Uterus (tissue), 4 donors: ENCODE results near the gene B9D2. TPM values are rescaled to one million over a fixed set of nuclear protein-coding genes. Genes with fewer than 3 reads are reported as not detected.

Source experiments
- DNase-seq, 2 donors: peaks; one replicate each; pipeline ENCODE4 v3.0.0-alpha.2; 2019 to 2020
- H3K27ac ChIP-seq, 2 donors: fragments of 200-600 bp; sonication (generic); 1 replicate in 1 of 2; 2 replicates in 1 of 2; pipeline ENCODE4 v1.5.1; 2016 to 2018
- H3K27me3 ChIP-seq, 2 donors: fragments of 200-600 bp; sonication (generic); one replicate each; pipeline ENCODE4 v1.5.1; 2018 to 2019; ENCODE audit warnings: control low read depth in 1 of 2
- H3K36me3 ChIP-seq, 2 donors: fragments of 200-600 bp; sonication (generic); one replicate each; pipeline ENCODE4 v1.5.1; 2019; ENCODE audit warnings: control low read depth in 1 of 2
- H3K4me1 ChIP-seq, 2 donors: fragments of 200-600 bp; sonication (generic); one replicate each; pipeline ENCODE4 v1.5.1; 2018 to 2019; ENCODE audit warnings: control low read depth in 1 of 2
- H3K4me3 ChIP-seq, 2 donors: fragments of 200-600 bp; sonication (generic); 1 replicate in 1 of 2; 2 replicates in 1 of 2; pipeline ENCODE4 v1.5.1; 2018 to 2019; ENCODE audit warnings: mild to moderate bottlenecking in 1 of 2
- H3K9me3 ChIP-seq, 2 donors: fragments of 200-600 bp; sonication (generic); one replicate each; pipeline ENCODE4 v1.5.1; 2019; ENCODE audit warnings: control low read depth in 1 of 2
- POLR2A ChIP-seq, 2 donors: fragments of 450-650 bp; IDR thresholded peaks; one replicate each; pipeline ENCODE4 v1.6.1; 2016; ENCODE audit warnings: antibody characterized with exemption in 2 of 2, mild to moderate bottlenecking in 1 of 2, moderate library complexity in 1 of 2
- intact Hi-C: fragments of 100-400 bp; cut with DNase I; formaldehyde crosslinking; loops from one replicate; pipeline ENCODE4 v1.15.1; 2023; ENCODE audit warnings: low total_unique reads
- total RNA-seq, 4 donors: library from RNA; depleted of rRNA in 3 of 4; stranded (reverse); fragments of >200 nt in 3 of 4; gene quantifications; one replicate each; pipeline versions ENCODE4 v1.1.0 to v1.2.4, GENCODE V29; 2014 to 2023
- TF ChIP-seq, protein P1 (sequence below), 4 experiments: fragments of 200-600 bp in 2 of 4; fragments of 450-650 bp in 2 of 4; sonication (generic) in 2 of 4; IDR thresholded peaks; one replicate each; pipeline ENCODE4 v1.5.1; 2016 to 2019; ENCODE audit warnings: antibody characterized with exemption in 4 of 4, mild to moderate bottlenecking in 2 of 4, moderate library complexity in 1 of 4
- donor health status: DM: yes; HTN: yes; CAD: no.

The B9D2 gene
- total RNA-seq, 4 donors from 2014 or later, result 0.29 to 6.2 (median 3.5) TPM; not detected in 1

- no peak for TF ChIP-seq POLR2A (IDR thresholded peaks at IDR 0.05)
- TF ChIP-seq, protein P1, sequence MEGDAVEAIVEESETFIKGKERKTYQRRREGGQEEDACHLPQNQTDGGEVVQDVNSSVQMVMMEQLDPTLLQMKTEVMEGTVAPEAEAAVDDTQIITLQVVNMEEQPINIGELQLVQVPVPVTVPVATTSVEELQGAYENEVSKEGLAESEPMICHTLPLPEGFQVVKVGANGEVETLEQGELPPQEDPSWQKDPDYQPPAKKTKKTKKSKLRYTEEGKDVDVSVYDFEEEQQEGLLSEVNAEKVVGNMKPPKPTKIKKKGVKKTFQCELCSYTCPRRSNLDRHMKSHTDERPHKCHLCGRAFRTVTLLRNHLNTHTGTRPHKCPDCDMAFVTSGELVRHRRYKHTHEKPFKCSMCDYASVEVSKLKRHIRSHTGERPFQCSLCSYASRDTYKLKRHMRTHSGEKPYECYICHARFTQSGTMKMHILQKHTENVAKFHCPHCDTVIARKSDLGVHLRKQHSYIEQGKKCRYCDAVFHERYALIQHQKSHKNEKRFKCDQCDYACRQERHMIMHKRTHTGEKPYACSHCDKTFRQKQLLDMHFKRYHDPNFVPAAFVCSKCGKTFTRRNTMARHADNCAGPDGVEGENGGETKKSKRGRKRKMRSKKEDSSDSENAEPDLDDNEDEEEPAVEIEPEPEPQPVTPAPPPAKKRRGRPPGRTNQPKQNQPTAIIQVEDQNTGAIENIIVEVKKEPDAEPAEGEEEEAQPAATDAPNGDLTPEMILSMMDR (IDR thresholded peaks at IDR 0.05), result no peak
- H3K4me1 ChIP-seq, result peaks cover 0 to 6% of the 10 kb centered on the region in 2 donors
- no peak for DNase-seq
- intact Hi-C loops, result no loop called here
- no peak overlapping the region for H3K27ac ChIP-seq
- no peaks in the 10 kb centered on the region for H3K9me3 ChIP-seq
- H3K36me3 ChIP-seq, result no peaks in the 10 kb centered on the region
- H3K4me3 ChIP-seq, result no peak overlapping the region
- H3K27me3 ChIP-seq, result no peaks in the 10 kb centered on the region
Measured at GRCh38 chr19:41356984-41357739, 6.8 kb downstream of the B9D2 start.

- Histone ChIP-seq H3K36me3 (no peaks in the 10 kb centered on the region), H3K4me3 (no peak overlapping the region), H3K9me3 (no peaks in the 10 kb centered on the region), H3K4me1 (peaks cover 0 to 6% of the 10 kb centered on the region in 2 donors), H3K27ac (peak overlapping the region in 1 of 2 donors; percentile 46), H3K27me3 (no peaks in the 10 kb centered on the region)
- DNase-seq, result no peak
- TF ChIP-seq, protein P1 (IDR thresholded peaks at IDR 0.05), result no peak
- no peak for TF ChIP-seq POLR2A (IDR thresholded peaks at IDR 0.05)
- intact Hi-C loops, result no loop called here
Measured at GRCh38 chr19:41355802-41356201, 8.1 kb downstream of the B9D2 start.

DNA sequence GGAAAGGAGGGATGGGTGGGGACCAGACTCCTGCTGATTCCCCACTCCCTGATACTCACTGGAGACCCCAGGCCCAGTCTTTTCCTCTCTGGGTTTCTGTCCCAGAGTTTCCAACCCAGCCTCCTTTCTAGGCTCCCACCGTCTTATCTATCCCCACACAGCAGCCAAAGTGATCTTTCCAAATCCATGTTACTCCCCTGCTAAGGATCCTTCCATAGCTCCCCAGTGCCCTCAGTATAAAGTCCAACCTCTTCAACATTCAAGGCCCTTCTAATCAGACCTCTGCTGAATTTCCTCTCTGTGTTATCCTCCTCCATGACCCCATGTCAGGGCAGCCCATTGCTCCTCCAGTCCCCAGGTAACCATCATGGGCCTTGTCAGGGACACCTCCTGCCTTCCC, 8.9 kb downstream of the B9D2 start:
- H3K4me1 ChIP-seq, result peaks cover 0 to 6% of the 10 kb centered on the region in 2 donors
- no peaks in the 10 kb centered on the region for H3K27me3 ChIP-seq
- H3K4me3 ChIP-seq, result no peak overlapping the region
- H3K27ac ChIP-seq, result peak overlapping the region in 1 of 2 donors; percentile 96
- TF ChIP-seq, protein P1 (IDR thresholded peaks at IDR 0.05), result no peak
- no peak for TF ChIP-seq POLR2A (IDR thresholded peaks at IDR 0.05)
- H3K9me3 ChIP-seq, result no peaks in the 10 kb centered on the region
- intact Hi-C loops, result no loop called here
- DNase-seq, result no peak
- H3K36me3 ChIP-seq, result no peaks in the 10 kb centered on the region

DNA sequence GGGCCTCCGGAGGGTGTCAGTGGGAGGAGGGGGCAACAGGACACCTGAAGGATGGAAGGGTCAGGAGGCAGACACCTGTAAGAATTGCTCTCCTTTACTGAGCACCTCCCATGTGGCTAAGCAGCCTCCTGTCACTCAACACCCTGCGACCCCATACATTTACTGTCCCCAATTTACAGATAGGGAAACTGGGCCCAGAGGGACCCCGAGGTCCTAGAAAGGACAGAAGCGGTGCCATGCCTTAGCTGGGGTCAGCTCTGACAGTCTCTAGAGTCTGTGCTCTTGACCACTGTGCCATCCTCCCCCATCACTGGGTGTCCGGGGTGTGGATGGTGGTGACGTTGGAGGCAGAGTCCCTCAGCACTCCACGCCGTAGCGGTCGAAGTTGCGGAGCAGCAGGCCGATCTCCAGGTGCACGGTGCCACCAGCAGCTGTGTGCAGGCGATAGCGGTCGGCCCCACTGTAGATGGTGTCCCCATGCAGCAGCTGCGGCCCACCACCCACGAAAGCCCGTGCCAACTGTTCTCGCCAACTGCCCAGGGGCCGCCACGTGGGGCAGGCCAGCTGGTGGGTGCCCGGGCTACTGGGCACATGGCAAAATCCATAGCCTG, 9.5 kb downstream of the B9D2 start:
- H3K4me3 ChIP-seq, result peak overlapping the region; percentile 65 to 70
- peak overlapping the region; percentile 90 to 96 for H3K27ac ChIP-seq
- no peaks in the 10 kb centered on the region for H3K36me3 ChIP-seq
- H3K9me3 ChIP-seq, result no peaks in the 10 kb centered on the region
- H3K27me3 ChIP-seq, result no peaks in the 10 kb centered on the region
- no peak for TF ChIP-seq POLR2A (IDR thresholded peaks at IDR 0.05)
- TF ChIP-seq, protein P1 (IDR thresholded peaks at IDR 0.05), result no peak
- peak in 1 of 2 donors; percentile 28 for DNase-seq
- intact Hi-C loops, result no loop called here
- peaks cover 0 to 6% of the 10 kb centered on the region in 2 donors for H3K4me1 ChIP-seq
